Adrenal gland (tissue), 5 donors: ENCODE measurements around the gene ATXN3L.

Experiments used
- CTCF ChIP-seq, 6 experiments: fragments of 450-650 bp in 4 of 6; fragments of 200-600 bp in 2 of 6; sonication (generic) in 1 of 6; IDR thresholded peaks; 1 replicate in 5 of 6; 2 replicates in 1 of 6; pipeline versions ENCODE4 v1.5.1 to v1.8.0; 2016 to 2021; ENCODE audit warnings: antibody characterized with exemption in 6 of 6, mild to moderate bottlenecking in 2 of 6, moderate library complexity in 1 of 6
- POLR2A ChIP-seq, 2 donors: fragments of 450-650 bp; IDR thresholded peaks; one replicate each; pipeline ENCODE4 v1.6.1; 2017; ENCODE audit warnings: antibody characterized with exemption in 2 of 2, mild to moderate bottlenecking in 2 of 2, moderate library complexity in 1 of 2
- donor health status: DM: no; HTN: no; CAD: no.

- no peak for TF ChIP-seq CTCF (IDR thresholded peaks at IDR 0.05)
- TF ChIP-seq POLR2A (IDR thresholded peaks at IDR 0.05), result no peak
Observed at GRCh38 chrX:13268874-13269273, 51.0 kb downstream of the ATXN3L start.
